GM12892 (cell line): ENCODE results near the gene HOXC4.

Source experiments
- POLR2A ChIP-seq: IDR thresholded peaks from 2 replicates; pipeline ENCODE4 v1.6.1; 2011; ENCODE audit warnings: low read depth, low read length, control low read depth
- POLR2AphosphoS5 ChIP-seq: IDR thresholded peaks from 2 replicates; pipeline ENCODE4 v1.6.1; 2011; ENCODE audit warnings: low read depth, low read length, control low read depth

- no peak for TF ChIP-seq POLR2AphosphoS5
- no peak for TF ChIP-seq POLR2A
Measured at GRCh38 chr12:54082397-54082892, 28.8 kb downstream of the HOXC4 start.
